Measurements from ENCODE around the gene HLA-DQA1.

The HLA-DQA1 gene

DNA sequence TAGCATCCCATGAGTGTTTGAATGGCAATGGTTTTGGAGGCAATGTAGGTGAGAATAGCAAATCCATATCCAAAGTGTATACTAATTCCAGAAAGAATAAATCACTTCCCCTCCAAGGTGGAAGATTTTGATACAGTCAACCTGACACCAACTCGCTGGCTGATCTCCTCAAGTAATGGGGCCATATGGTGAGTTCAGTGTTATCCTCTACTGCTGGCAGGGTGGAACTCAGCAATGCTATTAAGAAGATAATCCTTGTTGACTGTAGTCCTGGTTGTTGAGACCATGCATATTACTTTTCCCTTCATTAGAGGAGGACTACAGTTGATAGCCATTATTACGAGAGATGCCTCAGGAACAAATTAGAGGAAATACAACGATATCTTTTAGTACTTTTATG lies 47.0 kb downstream of the HLA-DQA1 start:
- H3K4me3 ChIP-seq (ENCODE audit: low read depth, low read length): no peak overlapping the region
- no peak for DNase-seq (ENCODE audit: low read depth)
- TF ChIP-seq, protein P1, sequence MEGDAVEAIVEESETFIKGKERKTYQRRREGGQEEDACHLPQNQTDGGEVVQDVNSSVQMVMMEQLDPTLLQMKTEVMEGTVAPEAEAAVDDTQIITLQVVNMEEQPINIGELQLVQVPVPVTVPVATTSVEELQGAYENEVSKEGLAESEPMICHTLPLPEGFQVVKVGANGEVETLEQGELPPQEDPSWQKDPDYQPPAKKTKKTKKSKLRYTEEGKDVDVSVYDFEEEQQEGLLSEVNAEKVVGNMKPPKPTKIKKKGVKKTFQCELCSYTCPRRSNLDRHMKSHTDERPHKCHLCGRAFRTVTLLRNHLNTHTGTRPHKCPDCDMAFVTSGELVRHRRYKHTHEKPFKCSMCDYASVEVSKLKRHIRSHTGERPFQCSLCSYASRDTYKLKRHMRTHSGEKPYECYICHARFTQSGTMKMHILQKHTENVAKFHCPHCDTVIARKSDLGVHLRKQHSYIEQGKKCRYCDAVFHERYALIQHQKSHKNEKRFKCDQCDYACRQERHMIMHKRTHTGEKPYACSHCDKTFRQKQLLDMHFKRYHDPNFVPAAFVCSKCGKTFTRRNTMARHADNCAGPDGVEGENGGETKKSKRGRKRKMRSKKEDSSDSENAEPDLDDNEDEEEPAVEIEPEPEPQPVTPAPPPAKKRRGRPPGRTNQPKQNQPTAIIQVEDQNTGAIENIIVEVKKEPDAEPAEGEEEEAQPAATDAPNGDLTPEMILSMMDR (conservative IDR thresholded peaks at IDR 0.05; ENCODE audit: low read depth, low read length): no peak

DNA sequence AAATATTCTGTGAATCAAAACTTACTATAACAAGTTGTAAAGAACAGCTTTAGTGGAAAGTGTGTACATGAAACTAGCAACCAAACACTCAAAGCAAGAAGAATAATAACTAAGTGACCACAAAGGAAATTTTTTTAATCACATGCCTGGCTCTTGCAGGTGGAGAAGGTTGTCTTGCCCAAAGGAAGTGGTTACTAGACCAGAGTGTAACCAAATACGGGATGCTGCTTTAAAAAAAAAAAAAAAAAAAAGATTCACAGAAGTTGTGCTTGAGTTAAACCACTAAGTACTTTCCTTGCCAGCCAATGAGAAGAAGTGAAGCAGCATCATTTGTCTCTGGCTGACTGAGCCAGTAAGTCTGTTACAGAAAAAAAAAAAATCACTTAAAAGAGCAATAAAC lies 48.4 kb downstream of the HLA-DQA1 start:
- peak; percentile 63 for DNase-seq (ENCODE audit: low read depth)
- H3K4me3 ChIP-seq (ENCODE audit: low read depth, low read length): no peak overlapping the region
- TF ChIP-seq, protein P1 (conservative IDR thresholded peaks at IDR 0.05; ENCODE audit: low read depth, low read length): no peak

DNA sequence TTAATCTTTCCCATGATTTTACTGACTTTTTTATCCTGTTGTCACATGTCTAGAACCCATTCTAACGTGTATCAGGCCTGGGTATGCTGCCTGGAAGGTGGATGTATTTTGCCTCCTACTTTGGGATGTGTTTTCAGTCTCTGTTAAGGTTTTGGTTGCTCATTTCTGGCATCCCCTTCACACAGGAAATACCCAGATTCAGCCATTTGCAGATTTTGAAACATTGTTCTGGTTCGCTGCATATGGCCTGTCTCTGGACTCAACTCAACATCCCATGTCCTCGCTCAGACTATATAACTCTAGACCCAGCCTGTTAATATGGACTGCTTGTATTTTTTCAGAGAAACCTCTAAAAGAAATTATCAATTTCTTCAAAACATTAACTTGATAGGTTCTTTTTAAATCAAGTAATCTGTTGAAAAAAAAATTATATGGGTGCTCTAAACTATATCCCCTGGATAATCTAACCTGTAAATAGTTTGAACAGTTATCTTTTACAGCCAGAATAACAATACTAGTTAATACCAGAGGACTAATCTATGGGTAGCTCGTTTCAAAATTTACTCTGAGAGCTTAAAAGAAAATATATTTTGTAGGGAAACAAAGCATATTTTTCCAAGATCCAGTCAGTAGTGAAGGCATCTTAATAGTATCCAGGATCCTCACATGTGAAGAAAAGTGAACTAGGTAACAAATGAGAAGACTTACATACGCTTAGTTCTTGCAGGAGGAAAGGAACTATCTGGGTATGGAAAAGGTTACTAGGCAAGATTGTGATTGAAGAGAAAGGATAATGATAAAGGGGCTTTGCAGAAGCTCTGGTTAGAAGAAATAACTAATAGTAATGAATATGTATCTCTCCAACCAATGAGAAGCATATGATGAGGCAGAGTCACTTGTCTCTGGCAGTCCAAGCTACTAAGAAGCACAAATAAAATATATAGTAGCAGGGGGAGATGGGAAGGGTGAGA lies 52.6 kb downstream of the HLA-DQA1 start:
- peak; percentile 44 for DNase-seq (ENCODE audit: low read depth)
- H3K4me3 ChIP-seq (ENCODE audit: low read depth, low read length): no peak overlapping the region
- TF ChIP-seq, protein P1 (conservative IDR thresholded peaks at IDR 0.05; ENCODE audit: low read depth, low read length): no peak

DNA sequence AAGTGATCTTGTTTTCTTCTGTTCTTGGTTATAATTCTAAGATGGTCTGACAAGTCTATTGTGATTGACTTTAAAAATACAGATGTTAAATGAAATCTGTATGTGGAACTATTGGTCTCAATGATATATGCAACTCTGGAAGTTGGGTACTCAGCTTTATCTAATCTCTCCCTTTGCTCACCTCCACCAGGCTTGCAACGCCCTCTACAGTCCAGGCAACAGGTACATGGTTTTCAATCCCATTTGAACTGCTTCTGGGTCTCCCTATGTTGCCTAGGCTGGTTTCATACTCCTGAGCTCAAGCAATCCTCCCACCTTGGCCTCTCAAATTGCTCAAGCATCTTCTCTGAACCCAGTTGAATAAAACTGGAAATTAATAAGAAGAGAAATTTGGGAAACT lies 54.8 kb downstream of the HLA-DQA1 start:
- H3K4me3 ChIP-seq (ENCODE audit: low read depth, low read length): no peak overlapping the region
- no peak for DNase-seq (ENCODE audit: low read depth)
- TF ChIP-seq, protein P1 (conservative IDR thresholded peaks at IDR 0.05; ENCODE audit: low read depth, low read length): no peak
